Liver (tissue), 9 donors: ENCODE results near the gene HDAC9. TPM values are rescaled to one million over a fixed set of nuclear protein-coding genes. Genes with fewer than 3 reads are reported as not detected.
A peak's percentile ranks its signal among the peaks of the same experiment; 100 is the strongest.

Experiments used
- DNase-seq: peaks from one replicate; pipeline ENCODE4 v3.0.0-alpha.2; 2017; ENCODE audit warnings: low spot score
- H3K27ac ChIP-seq, 2 donors: one replicate each; pipeline ENCODE4 v1.7.0; 2013; ENCODE audit warnings: inconsistent platforms in 2 of 2, low read length in 2 of 2, control low read depth in 1 of 2, low read depth in 1 of 2, mild to moderate bottlenecking in 1 of 2
- H3K27me3 ChIP-seq, 4 donors: one replicate each; pipeline versions ENCODE4 v1.6.1 to v1.7.0; 2013; ENCODE audit warnings: low read length in 3 of 4, inconsistent platforms in 1 of 4, mild to moderate bottlenecking in 1 of 4, moderate library complexity in 1 of 4; ENCODE audit not compliant: control insufficient read depth in 4 of 4, insufficient read depth in 4 of 4
- H3K36me3 ChIP-seq, 4 donors: one replicate each; pipeline versions ENCODE4 v1.6.1 to v1.7.0; 2013; ENCODE audit warnings: low read length in 3 of 4, mild to moderate bottlenecking in 3 of 4, low read depth in 1 of 4, moderate library complexity in 1 of 4; ENCODE audit not compliant: control insufficient read depth in 4 of 4, insufficient read depth in 3 of 4
- H3K4me1 ChIP-seq, 4 donors: one replicate each; pipeline versions ENCODE4 v1.6.1 to v1.7.0; 2013; ENCODE audit warnings: low read length in 3 of 4, mild to moderate bottlenecking in 3 of 4, moderate library complexity in 1 of 4; ENCODE audit not compliant: control insufficient read depth in 4 of 4, insufficient read depth in 4 of 4
- H3K4me3 ChIP-seq, 3 donors: one replicate each; pipeline versions ENCODE4 v1.6.1 to v1.7.0; 2013; ENCODE audit warnings: low read length in 3 of 3, control low read depth in 1 of 3, low read depth in 1 of 3, mild to moderate bottlenecking in 1 of 3
- H3K9ac ChIP-seq, 2 donors: one replicate each; pipeline ENCODE4 v1.7.0; 2013; ENCODE audit warnings: low read length in 2 of 2, mild to moderate bottlenecking in 2 of 2, moderate library complexity in 2 of 2, control low read depth in 1 of 2, low read depth in 1 of 2
- H3K9me3 ChIP-seq, 4 donors: one replicate each; pipeline versions ENCODE4 v1.6.1 to v1.7.0; 2013; ENCODE audit warnings: low read length in 3 of 4; ENCODE audit not compliant: control insufficient read depth in 4 of 4
- ATF3 ChIP-seq: IDR thresholded peaks from 2 replicates; pipeline ENCODE4 v1.6.1; 2016; ENCODE audit warnings: antibody characterized with exemption
- CTCF ChIP-seq: fragments of 150-350 bp; IDR thresholded peaks from 2 replicates; pipeline ENCODE4 v1.5.1; 2017; ENCODE audit warnings: improper control_type of control experiment, low read depth, low read length; ENCODE audit not compliant: missing input control
- EGR1 ChIP-seq, 2 donors: IDR thresholded peaks; 2 replicates each; pipeline ENCODE4 v1.6.1; 2016 to 2018; ENCODE audit warnings: antibody characterized with exemption in 2 of 2, low read depth in 2 of 2
- FOXA1 ChIP-seq: IDR thresholded peaks from 2 replicates; pipeline ENCODE4 v1.6.1; 2016; ENCODE audit warnings: antibody characterized with exemption
- FOXA2 ChIP-seq: IDR thresholded peaks from 2 replicates; pipeline ENCODE4 v1.6.1; 2016; ENCODE audit warnings: antibody characterized with exemption
- GABPA ChIP-seq, 2 donors: IDR thresholded peaks in 1 of 2; conservative IDR thresholded peaks in 1 of 2; 2 replicates each; pipeline ENCODE4 v1.6.1; 2016; ENCODE audit warnings: antibody characterized with exemption in 2 of 2, mild to moderate bottlenecking in 1 of 2, moderate library complexity in 1 of 2
- HNF4A ChIP-seq, 2 donors: conservative IDR thresholded peaks; 2 replicates each; pipeline ENCODE4 v1.6.1; 2016; ENCODE audit warnings: antibody characterized with exemption in 2 of 2, mild to moderate bottlenecking in 2 of 2
- HNF4G ChIP-seq: IDR thresholded peaks from 2 replicates; pipeline ENCODE4 v1.6.1; 2016; ENCODE audit warnings: antibody characterized with exemption
- JUND ChIP-seq, 2 donors: IDR thresholded peaks; 2 replicates each; pipeline ENCODE4 v1.6.1; 2016; ENCODE audit warnings: antibody characterized with exemption in 2 of 2
- MAX ChIP-seq: IDR thresholded peaks from 2 replicates; pipeline ENCODE4 v1.6.1; 2016; ENCODE audit warnings: antibody characterized with exemption
- NR2F2 ChIP-seq: IDR thresholded peaks from 2 replicates; pipeline ENCODE4 v1.6.1; 2016; ENCODE audit warnings: antibody characterized with exemption
- RAD21 ChIP-seq, 2 donors: IDR thresholded peaks; 2 replicates each; pipeline ENCODE4 v1.6.1; 2016; ENCODE audit warnings: antibody characterized with exemption in 2 of 2, mild to moderate bottlenecking in 2 of 2
- REST ChIP-seq: IDR thresholded peaks from 2 replicates; pipeline ENCODE4 v1.6.1; 2016; ENCODE audit warnings: antibody characterized with exemption, mild to moderate bottlenecking
- RXRA ChIP-seq, 2 donors: IDR thresholded peaks; 2 replicates each; pipeline ENCODE4 v1.6.1; 2017 to 2018; ENCODE audit warnings: antibody characterized with exemption in 2 of 2, mild to moderate bottlenecking in 1 of 2
- SP1 ChIP-seq: IDR thresholded peaks from 2 replicates; pipeline ENCODE4 v1.6.1; 2018; ENCODE audit warnings: antibody characterized with exemption, mild to moderate bottlenecking
- TAF1 ChIP-seq: conservative IDR thresholded peaks from 2 replicates; pipeline ENCODE4 v1.6.1; 2016; ENCODE audit warnings: antibody characterized with exemption, mild to moderate bottlenecking
- YY1 ChIP-seq: IDR thresholded peaks from 2 replicates; pipeline ENCODE4 v1.6.1; 2016; ENCODE audit warnings: antibody characterized with exemption, mild to moderate bottlenecking
- ZBTB33 ChIP-seq: IDR thresholded peaks from 2 replicates; pipeline ENCODE4 v1.6.1; 2016; ENCODE audit warnings: antibody characterized with exemption
- WGBS: extraction: QIAGEN DNeasy Blood & Tissue Kit; methylation state at CpG from one replicate; pipeline ENCODE4 v1.1.7; 2013; 5-methylcytosine and 5-hydroxymethylcytosine counted together
- polyA plus RNA-seq, 2 donors: library from polyadenylated mRNA; stranded (reverse) in 1 of 2; unstranded in 1 of 2; fragments of 200-250 nt in 1 of 2; fragments of >200 nt in 1 of 2; fragmentation: Nextera tagmentation in 1 of 2; extraction: Ambion mirVana in 1 of 2; gene quantifications; one replicate each; pipeline versions ENCODE4 v1.2.1 to v1.2.3, GENCODE V29; 2013 to 2015
- total RNA-seq, 2 donors: library from RNA; depleted of rRNA; stranded (reverse); fragments of >200 nt; gene quantifications; one replicate each; pipeline ENCODE4 v1.2.3, GENCODE V29; 2014
- donor health status: healthy.
- donor health status: healthy.
- donor health status: healthy.
- donor health status: healthy.
- donor health status: healthy.

HDAC9 gene
- total and polyA plus RNA-seq, 4 donors = 1.0 to 10.1 (median 2.3) TPM

GRCh38 chr7:18689551-18689950, 194.0 kb downstream of the HDAC9 start:
- Histone ChIP-seq H3K36me3 (no peaks in the 10 kb centered on the region), H3K27me3 (no peaks in the 10 kb centered on the region), H3K27ac (no peak overlapping the region), H3K4me1 (no peaks in the 10 kb centered on the region), H3K4me3 (no peak overlapping the region), H3K9me3 (no peaks in the 10 kb centered on the region), H3K9ac (no peak overlapping the region)
- no peak for TF ChIP-seq EGR1 (IDR thresholded peaks at IDR 0.05; ENCODE audit: low read depth in 2 of 2)
- no peak for TF ChIP-seq YY1
- TF ChIP-seq NR2F2 = no peak
- no peak for TF ChIP-seq CTCF
- TF ChIP-seq RXRA (IDR thresholded peaks at IDR 0.05) = no peak
- no peak for TF ChIP-seq JUND (IDR thresholded peaks at IDR 0.05)
- TF ChIP-seq SP1 = no peak
- no peak for TF ChIP-seq HNF4A (conservative IDR thresholded peaks at IDR 0.05)
- TF ChIP-seq TAF1 = no peak
- no peak for TF ChIP-seq HNF4G
- no peak for TF ChIP-seq REST
- no peak for TF ChIP-seq ATF3
- no peak for TF ChIP-seq ZBTB33
- no peak for TF ChIP-seq FOXA1
- no peak for TF ChIP-seq MAX
- no peak for TF ChIP-seq FOXA2
- TF ChIP-seq RAD21 (IDR thresholded peaks at IDR 0.05) = no peak
- DNase-seq = no peak
- WGBS = 79% methylated on average over 2 of the region's 2 CpGs

DNA sequence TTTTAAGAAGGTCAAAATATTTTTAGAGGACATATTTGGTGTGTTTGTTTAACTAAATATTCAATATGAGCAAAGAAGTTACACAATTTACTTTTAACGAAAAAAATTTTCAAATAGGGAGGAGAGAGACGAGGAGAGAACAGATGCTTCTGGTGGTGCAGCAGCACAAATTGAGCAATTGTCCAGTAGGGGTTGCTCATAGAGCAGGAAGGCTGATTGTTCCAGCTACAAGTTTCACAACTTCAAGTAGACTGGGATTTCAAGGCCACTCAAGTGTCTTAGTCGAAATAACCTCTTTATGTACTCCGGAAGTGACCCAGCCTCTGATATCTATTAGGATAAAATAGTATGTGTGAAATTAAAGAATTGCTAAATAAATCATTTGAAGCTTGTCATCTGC, 197.9 kb downstream of the HDAC9 start:
- Histone ChIP-seq H3K27ac (no peak overlapping the region), H3K9me3 (no peaks in the 10 kb centered on the region), H3K9ac (no peak overlapping the region), H3K4me3 (no peak overlapping the region), H3K27me3 (no peaks in the 10 kb centered on the region), H3K36me3 (no peaks in the 10 kb centered on the region), H3K4me1 (no peaks in the 10 kb centered on the region)
- WGBS = 25% methylated on average over 4 of the region's 4 CpGs
- DNase-seq = no peak
- no peak for TF ChIP-seq GABPA (IDR thresholded peaks at IDR 0.05 in 1 of 2, conservative IDR thresholded peaks at IDR 0.05 in 1 of 2)
- peak; percentile 43 to 46 for TF ChIP-seq RAD21 (IDR thresholded peaks at IDR 0.05)
- TF ChIP-seq RXRA (IDR thresholded peaks at IDR 0.05) = no peak
- no peak for TF ChIP-seq HNF4A (conservative IDR thresholded peaks at IDR 0.05)
- TF ChIP-seq REST = no peak
